EH (cell line): Measurements from ENCODE around the gene AHI1.
A peak's percentile ranks its signal among the peaks of the same experiment; 100 is the strongest.
"Not testable (repeated sequence)": the region's sequence is repeated elsewhere in the genome, so short reads cannot be mapped to it uniquely, and the experiment has no call there.

Experiments used
- DNase-seq: peaks from one replicate; pipeline ENCODE4 v3.0.0-alpha.2; 2015; ENCODE audit warnings: low read depth

Gene AHI1

GRCh38 chr6:135505648-135506047, 8.1 kb upstream of the AHI1 start:
- no peak for DNase-seq

GRCh38 chr6:135505222-135505621, 7.7 kb upstream of the AHI1 start:
- DNase-seq, result no peak

DNA sequence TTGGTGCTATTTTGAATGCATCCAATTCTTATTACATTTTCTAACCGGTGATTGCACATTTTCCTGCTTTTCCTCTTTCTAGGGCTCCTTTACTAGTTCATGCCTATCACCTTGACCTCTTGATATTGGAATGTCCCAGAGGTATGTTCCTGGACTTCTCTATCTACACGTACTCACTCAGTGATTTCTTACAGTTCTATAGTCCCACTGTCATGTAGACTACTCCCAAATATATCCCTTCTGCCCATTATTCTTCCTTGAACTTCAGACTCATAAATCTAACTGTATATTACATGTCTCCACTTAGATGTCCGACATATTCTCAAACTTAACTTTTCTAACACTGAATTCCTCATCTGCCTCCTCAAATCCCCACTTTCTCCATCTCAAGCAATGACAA, 7.2 kb upstream of the AHI1 start:
- DNase-seq, result no peak

DNA sequence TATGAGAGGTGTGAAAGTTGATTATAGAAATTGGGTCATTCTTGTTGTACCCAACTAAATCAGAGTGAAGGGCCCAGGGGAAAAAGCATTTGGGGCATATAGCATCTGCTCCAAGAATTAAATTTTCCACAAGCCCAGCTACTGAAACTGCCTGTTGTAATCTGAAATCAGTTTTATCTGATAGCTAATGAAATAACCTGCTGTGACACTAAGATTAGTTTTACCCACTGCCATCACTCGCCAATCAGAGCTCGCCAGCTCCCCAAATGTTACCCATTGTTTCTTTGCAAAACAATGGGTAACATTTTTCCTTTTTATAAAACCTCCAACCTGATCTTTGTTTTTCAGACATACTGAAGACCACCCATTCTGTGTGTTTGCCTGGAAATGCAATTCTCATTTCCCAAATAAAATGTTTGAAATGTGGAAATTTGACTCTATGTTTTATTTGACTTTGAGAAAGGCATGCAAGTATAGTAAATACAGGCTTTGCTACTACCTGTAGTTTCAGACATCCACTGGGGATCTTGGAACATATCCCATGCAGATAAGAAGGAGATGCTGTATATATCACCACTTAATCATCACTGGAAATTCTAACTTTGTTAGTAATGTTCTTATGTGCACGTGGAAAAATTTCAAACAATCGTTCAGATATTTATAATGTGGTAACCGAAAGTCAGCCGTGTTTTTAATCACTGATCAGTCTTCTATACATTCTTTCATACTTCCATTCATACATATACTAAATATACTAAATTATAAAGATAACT, 6.3 kb upstream of the AHI1 start:
- DNase-seq, result no peak

DNA sequence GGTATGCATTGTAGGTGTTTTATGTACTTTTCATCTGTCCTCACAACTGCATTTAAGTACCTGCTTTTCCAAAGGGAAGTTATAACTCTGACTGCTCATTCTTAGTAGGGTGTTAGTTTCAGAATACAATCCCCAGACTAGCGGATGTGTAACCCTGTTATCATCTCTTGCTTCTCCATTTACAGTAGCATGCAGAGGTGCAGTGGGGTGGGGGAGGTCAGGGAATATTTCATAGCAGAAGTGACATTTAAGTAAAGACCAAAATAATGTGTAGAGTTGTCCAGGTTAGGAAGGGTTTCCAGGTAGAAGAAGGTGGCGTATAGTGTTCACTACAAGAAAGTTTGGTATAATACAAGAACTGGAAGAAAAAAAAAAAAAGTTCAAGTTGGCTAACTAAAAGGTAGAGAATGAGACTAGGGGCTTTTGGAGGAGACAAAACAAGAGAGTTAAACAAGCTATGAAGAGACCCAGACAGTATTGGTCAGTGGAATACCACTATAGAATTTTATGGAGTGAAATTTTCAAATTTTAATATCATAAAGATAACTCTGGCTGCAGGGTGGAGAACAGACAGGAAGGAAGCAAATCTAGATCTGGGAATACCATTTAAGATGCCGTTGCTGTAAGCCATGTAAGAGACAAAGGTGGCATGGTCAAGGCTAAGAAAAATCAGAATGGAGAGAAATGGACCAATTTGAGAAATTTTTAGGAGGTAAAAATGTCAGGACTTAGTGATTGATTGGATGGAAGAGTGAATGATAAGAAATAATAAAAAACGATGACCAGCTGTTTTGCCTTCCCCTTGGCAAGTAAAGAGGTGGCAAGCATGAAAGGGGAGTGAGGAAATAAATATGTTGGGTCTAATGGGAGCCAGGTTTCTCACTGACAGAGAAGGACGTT, 2.2 kb upstream of the AHI1 start:
- no peak for DNase-seq

- DNase-seq, result peak; percentile 90
These were observed 773 bp upstream of the AHI1 start for GRCh38 chr6:135498185-135498841.

GRCh38 chr6:135496800-135497411, 634 bp downstream of the AHI1 start:
- no peak for DNase-seq

DNA sequence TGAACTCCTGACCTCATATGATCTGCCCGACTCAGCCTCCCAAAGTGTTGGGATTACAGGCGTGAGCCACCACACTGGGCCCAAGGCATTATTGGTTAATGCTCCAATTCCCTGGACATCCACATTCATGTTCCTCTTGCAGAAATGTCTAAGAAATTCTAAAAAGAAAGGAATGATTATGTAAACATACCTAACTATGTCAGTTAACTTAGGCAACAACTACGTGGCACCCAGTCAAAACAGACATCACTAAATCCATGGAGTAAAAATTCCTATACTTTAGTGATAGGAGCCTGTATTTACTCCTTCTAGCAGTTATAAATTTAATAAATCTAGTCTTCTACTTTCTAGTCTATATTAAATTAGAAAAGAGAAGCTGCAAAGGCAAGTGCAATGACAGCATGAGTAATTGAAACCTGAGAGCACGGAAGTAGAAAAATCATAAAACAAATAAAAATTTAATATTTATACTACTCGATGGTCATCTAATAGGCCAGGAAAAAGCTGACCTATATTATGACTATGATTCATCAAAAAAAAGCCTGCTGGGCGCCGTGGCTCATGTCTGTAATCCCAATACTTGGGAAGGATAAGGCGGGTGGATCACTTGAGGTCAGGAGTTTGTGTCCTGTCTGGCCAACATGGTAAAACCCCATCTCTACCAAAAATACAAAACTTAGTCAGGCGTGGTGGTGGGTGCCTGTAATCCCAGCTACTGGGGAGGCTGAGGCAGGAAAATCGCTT, 4.2 kb downstream of the AHI1 start:
- DNase-seq, result peak; percentile 35

- no peak for DNase-seq
These were observed 7.2 kb downstream of the AHI1 start for GRCh38 chr6:135490381-135490780.

DNA sequence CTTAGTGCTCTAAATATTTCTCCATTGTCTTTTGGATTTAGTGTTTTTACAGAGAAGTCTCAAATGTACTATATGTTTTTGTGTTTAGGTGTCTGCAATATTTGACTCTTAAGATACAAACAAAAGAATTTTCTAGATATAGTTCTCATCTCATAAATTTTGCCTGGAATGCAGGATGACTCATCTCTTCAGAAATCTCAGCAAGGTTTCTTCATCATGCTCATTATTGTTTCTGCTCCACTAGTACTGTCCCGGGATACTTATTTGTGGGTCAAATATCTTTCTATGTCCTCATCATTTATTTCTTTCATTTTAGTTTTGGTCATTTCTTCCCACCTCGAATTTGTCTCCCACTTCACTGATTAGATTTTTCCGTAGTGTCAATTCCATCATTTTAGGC, 9.5 kb downstream of the AHI1 start:
- DNase-seq, result peak; percentile 85

DNA sequence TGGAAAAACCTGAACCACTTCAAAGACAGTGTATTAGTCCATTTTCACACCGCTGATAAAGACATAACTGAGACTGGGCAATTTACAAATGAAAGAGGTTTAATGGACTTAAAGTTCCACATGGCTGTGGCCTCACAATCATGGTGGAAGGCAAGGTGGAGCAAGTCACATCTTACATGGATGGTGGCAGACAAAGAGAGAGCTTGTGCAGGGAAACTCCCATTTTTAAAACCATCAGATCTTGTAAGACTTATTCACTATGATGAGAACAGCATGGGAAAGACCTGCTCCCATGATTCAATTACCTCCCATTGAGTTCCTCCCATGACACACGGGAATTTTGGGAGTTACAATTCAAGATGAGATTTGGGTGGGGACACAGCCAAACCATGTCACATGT, 13.6 kb downstream of the AHI1 start:
- not testable (repeated sequence) for DNase-seq

DNA sequence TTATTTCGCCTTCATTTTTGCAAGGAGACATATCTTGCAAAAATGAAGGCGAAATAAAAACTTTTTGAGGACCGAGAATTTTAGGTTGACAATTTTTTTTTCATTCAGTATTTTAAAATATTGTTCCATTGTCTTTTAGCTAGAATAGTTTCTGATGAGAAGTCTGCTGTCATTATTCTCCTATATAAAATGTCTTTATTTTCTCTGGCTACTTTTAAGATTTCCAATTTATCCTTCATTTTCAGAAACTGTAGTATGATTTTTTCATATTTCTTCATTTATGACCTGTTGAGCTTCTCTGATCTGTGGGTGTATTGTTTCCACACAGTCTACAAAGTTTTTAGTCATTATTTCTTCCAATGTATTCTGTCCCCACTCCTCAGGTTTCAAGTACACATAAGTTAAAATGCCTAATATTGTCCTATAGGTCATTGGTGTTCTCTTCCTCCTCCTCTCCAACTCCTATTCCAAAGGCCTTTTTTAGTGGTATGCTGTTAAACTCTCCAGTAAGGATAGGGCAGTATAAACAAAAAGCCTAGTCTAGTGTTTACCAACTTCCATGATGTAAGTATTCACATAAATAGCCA, 15.7 kb downstream of the AHI1 start:
- DNase-seq, result no peak

GRCh38 chr6:135479601-135480000, 17.9 kb downstream of the AHI1 start:
- no peak for DNase-seq

DNA sequence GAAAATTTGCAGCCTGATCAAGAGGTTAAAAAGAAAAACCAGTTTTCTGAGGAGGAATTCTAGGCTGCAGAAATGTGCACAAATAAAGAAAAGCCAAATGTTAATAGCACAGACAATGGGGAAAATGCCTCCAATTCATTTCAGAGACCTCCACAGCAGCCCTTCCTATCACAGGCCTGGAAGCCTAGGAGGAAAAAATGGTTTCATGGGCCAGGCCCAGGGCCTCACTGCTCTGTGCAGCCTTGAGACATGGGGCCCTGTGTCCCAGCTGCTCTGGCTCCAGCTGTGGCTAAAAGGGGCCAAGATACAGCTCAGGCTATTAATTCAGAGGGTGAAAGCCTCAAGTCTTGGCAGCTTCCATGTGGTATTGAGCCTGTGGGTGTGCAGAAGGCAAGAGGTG, 18.9 kb downstream of the AHI1 start:
- DNase-seq, result no peak

DNA sequence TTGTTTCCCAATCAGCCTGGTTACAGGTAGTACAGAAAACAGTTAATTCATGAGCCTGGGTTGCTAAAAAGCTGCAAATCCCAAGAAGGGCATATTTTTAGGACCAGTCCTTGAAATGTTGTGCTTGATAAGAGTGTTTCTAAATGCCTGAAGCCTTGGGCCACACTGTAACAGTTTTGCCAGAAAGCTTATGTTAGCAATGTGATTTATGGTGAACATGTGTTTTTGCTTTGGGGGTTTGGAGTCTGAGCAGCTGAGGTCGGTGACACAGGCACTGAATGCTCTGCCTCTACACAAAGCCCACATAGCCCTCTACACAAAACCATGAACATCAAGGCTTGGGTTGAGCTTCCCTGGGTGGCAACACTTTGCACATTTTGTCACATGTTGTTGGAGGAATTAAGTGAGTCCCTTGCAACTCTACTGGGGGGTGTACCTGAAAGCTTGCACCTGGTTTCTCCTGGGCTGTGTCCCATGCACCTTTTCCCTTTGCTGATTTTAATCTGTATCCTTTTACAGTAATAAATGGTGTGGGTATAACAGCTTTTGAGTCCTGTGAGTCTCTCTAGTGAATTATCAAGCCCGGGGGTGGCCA, 22.2 kb downstream of the AHI1 start:
- DNase-seq, result peak; percentile 66

- no peak for DNase-seq
These were observed 23.2 kb downstream of the AHI1 start for GRCh38 chr6:135474362-135474761.

DNA sequence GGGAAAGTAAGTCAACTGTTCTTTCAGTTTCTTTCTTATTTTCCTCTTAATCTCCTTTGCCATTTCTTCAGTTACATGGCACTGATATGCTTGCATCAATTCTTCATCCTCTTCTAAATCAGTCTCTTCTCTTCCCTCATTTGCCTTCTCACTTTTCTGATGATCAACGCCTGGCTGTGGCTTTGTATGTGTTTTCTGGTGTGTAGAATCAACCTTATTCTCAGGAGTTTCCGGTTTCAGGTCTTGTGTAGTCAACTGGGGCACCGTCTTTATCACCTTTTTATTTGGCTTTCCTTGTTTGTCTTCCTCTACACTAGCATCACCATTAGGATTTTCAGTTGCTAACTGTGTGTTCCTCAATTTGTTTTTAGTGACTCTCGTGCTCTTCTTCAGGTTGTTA, 31.6 kb downstream of the AHI1 start:
- DNase-seq, result no peak

- no peak for DNase-seq
These were observed 32.2 kb downstream of the AHI1 start for GRCh38 chr6:135465307-135465706.

DNA sequence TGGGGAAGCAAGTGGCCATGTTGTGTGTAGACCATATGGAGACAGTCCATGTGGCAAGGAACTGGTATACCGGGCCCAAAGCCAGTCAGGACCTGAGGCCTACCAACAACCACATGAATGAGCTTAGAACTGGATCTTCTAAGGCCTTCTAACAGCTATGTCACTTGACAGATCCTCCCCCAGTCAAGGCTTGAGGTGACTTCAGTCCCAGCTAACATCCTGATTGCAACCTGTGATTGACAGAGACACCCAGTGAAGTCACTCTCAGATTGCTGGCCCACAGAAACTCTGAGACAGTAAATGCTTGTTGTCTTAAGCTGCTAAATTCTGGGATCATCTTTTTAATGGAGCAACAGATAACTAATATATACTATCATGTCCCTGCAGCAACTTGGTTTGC, 32.9 kb downstream of the AHI1 start:
- no peak for DNase-seq

- DNase-seq, result peak; percentile 4
These were observed 36.3 kb downstream of the AHI1 start for GRCh38 chr6:135461208-135461607.

GRCh38 chr6:135458051-135458450, 39.5 kb downstream of the AHI1 start:
- DNase-seq, result peak; percentile 13
